IMR-90 (cell line): ENCODE measurements around the gene RLN3.

Experiments used
- MAZ ChIP-seq: IDR thresholded peaks from 2 replicates; pipeline ENCODE4 v1.6.1; 2012; ENCODE audit warnings: low read depth, mild to moderate bottlenecking, low read length, improper control_type of control experiment, moderate library complexity, borderline replicate concordance
- POLR2A ChIP-seq: IDR thresholded peaks from 2 replicates; pipeline ENCODE4 v1.6.1; 2012; ENCODE audit warnings: mild to moderate bottlenecking, low read depth, low read length
- RAD21 ChIP-seq: IDR thresholded peaks from 2 replicates; pipeline ENCODE4 v1.6.1; 2012; ENCODE audit warnings: low read length, improper control_type of control experiment
- RCOR1 ChIP-seq: IDR thresholded peaks from 2 replicates; pipeline ENCODE4 v1.6.1; 2012; ENCODE audit warnings: mild to moderate bottlenecking, low read length, improper control_type of control experiment; ENCODE audit not compliant: insufficient replicate concordance
- RFX5 ChIP-seq: IDR thresholded peaks from 2 replicates; pipeline ENCODE4 v1.8.0; 2012; ENCODE audit warnings: low read depth, mild to moderate bottlenecking, low read length, moderate library complexity
- SMC3 ChIP-seq: fragments of 150-350 bp; IDR thresholded peaks from 2 replicates; pipeline ENCODE4 v1.6.1; 2016; ENCODE audit warnings: low read depth, mild to moderate bottlenecking, antibody characterized with exemption, low read length, moderate library complexity
- TF ChIP-seq, protein P1 (sequence below): conservative IDR thresholded peaks from 2 replicates; pipeline ENCODE4 v1.5.1; 2012; ENCODE audit warnings: mild to moderate bottlenecking, low read depth, low read length, improper control_type of control experiment

- TF ChIP-seq RCOR1 = no peak
- TF ChIP-seq, protein P1, sequence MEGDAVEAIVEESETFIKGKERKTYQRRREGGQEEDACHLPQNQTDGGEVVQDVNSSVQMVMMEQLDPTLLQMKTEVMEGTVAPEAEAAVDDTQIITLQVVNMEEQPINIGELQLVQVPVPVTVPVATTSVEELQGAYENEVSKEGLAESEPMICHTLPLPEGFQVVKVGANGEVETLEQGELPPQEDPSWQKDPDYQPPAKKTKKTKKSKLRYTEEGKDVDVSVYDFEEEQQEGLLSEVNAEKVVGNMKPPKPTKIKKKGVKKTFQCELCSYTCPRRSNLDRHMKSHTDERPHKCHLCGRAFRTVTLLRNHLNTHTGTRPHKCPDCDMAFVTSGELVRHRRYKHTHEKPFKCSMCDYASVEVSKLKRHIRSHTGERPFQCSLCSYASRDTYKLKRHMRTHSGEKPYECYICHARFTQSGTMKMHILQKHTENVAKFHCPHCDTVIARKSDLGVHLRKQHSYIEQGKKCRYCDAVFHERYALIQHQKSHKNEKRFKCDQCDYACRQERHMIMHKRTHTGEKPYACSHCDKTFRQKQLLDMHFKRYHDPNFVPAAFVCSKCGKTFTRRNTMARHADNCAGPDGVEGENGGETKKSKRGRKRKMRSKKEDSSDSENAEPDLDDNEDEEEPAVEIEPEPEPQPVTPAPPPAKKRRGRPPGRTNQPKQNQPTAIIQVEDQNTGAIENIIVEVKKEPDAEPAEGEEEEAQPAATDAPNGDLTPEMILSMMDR = no peak
- TF ChIP-seq SMC3 = no peak
- TF ChIP-seq RFX5 = no peak
- no peak for TF ChIP-seq POLR2A
- no peak for TF ChIP-seq RAD21
- TF ChIP-seq MAZ = no peak
These were observed 25.1 kb downstream of the RLN3 start for GRCh38 chr19:14053032-14053431.
